GM12801 (cell line): ENCODE measurements around the gene CPSF2.

Experiments
- CTCF ChIP-seq: IDR thresholded peaks from one replicate; pipeline ENCODE4 v1.5.1; 2011; ENCODE audit warnings: control low read depth; ENCODE audit not compliant: insufficient read length; ENCODE audit errors: extremely low read depth

The CPSF2 gene

GRCh38 chr14:92121670-92122350 lies at the start of gene CPSF2, which contains the start of gene NDUFB1:
Gene CPSF2 (plus strand): TSS chr14:92121969. CDS start chr14:92130985, 9,016 bp downstream.
Gene NDUFB1 (minus strand): TSS chr14:92121706. CDS start chr14:92117637, 4,069 bp downstream.
- no peak for TF ChIP-seq CTCF

GRCh38 chr14:92074555-92074954 lies 47.2 kb upstream of the CPSF2 start:
- TF ChIP-seq CTCF: no peak

GRCh38 chr14:92088494-92088893 lies 33.3 kb upstream of the CPSF2 start:
- no peak for TF ChIP-seq CTCF

GRCh38 chr14:92093320-92093719 lies 28.4 kb upstream of the CPSF2 start:
- no peak for TF ChIP-seq CTCF

GRCh38 chr14:92099802-92100201 lies 22.0 kb upstream of the CPSF2 start:
- no peak for TF ChIP-seq CTCF

- no peak for TF ChIP-seq CTCF
These were observed 18.3 kb upstream of the CPSF2 start for GRCh38 chr14:92103363-92103989.

GRCh38 chr14:92105073-92105892 lies 16.5 kb upstream of the CPSF2 start:
- no peak for TF ChIP-seq CTCF
